ENCODE results near the gene VDAC2.

The VDAC2 gene

GRCh38 chr10:75223507-75223906 is 12.9 kb downstream of the VDAC2 start:
- no peak for DNase-seq (ENCODE audit: insufficient read length, low spot score)
- FAIRE-seq = no peak
- TF ChIP-seq CTCF (IDR thresholded peaks at IDR 0.05; ENCODE audit: insufficient read depth, missing control alignments) = no peak

- no peak for TF ChIP-seq CTCF (IDR thresholded peaks at IDR 0.05; ENCODE audit: insufficient read depth, missing control alignments)
- FAIRE-seq (no peak), DNase-seq (ENCODE audit: insufficient read length, low spot score) (no peak)
These were observed 15.5 kb downstream of the VDAC2 start for GRCh38 chr10:75226095-75226494.

- TF ChIP-seq CTCF (IDR thresholded peaks at IDR 0.05; ENCODE audit: insufficient read depth, missing control alignments) = no peak
- DNase-seq (ENCODE audit: insufficient read length, low spot score) = no peak
- FAIRE-seq = no peak
These were observed 16.1 kb downstream of the VDAC2 start for GRCh38 chr10:75226656-75227055.

GRCh38 chr10:75228278-75228677 is 17.7 kb downstream of the VDAC2 start:
- DNase-seq (ENCODE audit: insufficient read length, low spot score) (no peak), FAIRE-seq (no peak)
- TF ChIP-seq CTCF (IDR thresholded peaks at IDR 0.05; ENCODE audit: insufficient read depth, missing control alignments) = no peak

GRCh38 chr10:75228834-75229233 is 18.2 kb downstream of the VDAC2 start:
- no peak for FAIRE-seq
- DNase-seq (ENCODE audit: insufficient read length, low spot score) = no peak
- TF ChIP-seq CTCF (IDR thresholded peaks at IDR 0.05; ENCODE audit: insufficient read depth, missing control alignments) = no peak

GRCh38 chr10:75229971-75230370 is 19.4 kb downstream of the VDAC2 start:
- TF ChIP-seq CTCF (IDR thresholded peaks at IDR 0.05; ENCODE audit: insufficient read depth, missing control alignments) = no peak
- no peak for DNase-seq (ENCODE audit: insufficient read length, low spot score)
- FAIRE-seq = no peak

- peak; percentile 87 for TF ChIP-seq CTCF (IDR thresholded peaks at IDR 0.05; ENCODE audit: insufficient read depth, missing control alignments)
- peak; percentile 57 for DNase-seq (ENCODE audit: insufficient read length, low spot score)
- no peak for FAIRE-seq
These were observed 20.0 kb downstream of the VDAC2 start for GRCh38 chr10:75230600-75231038.

Data from D721Med (cell line).